H9 (cell line): ENCODE results near the gene FMNL1. TPM values are rescaled to one million over a fixed set of nuclear protein-coding genes. Genes with fewer than 3 reads are reported as not detected.

Experiments used
- DNase-seq: peaks from one replicate; pipeline ENCODE4 v3.0.0-alpha.2; 2017
- H2AFZ ChIP-seq: one replicate; pipeline ENCODE4 v1.6.1; 2013; ENCODE audit warnings: mild to moderate bottlenecking, low read length, control low read depth, moderate library complexity
- H2AK5ac ChIP-seq: 2 replicates; pipeline ENCODE4 v1.6.1; 2013; ENCODE audit warnings: low read length, control low read depth, mixed read lengths; ENCODE audit not compliant: insufficient read length
- H2BK120ac ChIP-seq: one replicate; pipeline ENCODE4 v1.6.1; 2013; ENCODE audit warnings: low read depth, mild to moderate bottlenecking, low read length, control low read depth, inconsistent platforms; ENCODE audit not compliant: poor library complexity, severe bottlenecking
- H2BK12ac ChIP-seq: 2 replicates; pipeline ENCODE4 v1.6.1; 2013; ENCODE audit warnings: low read length, control low read depth, mixed read lengths, low read depth; ENCODE audit not compliant: insufficient read length
- H2BK15ac ChIP-seq: 2 replicates; pipeline ENCODE4 v1.6.1; 2013; ENCODE audit warnings: low read depth, low read length, control low read depth
- H2BK20ac ChIP-seq: one replicate; pipeline ENCODE4 v1.6.1; 2013; ENCODE audit warnings: low read depth, mild to moderate bottlenecking, low read length, control low read depth, inconsistent platforms; ENCODE audit not compliant: poor library complexity, severe bottlenecking
- H2BK5ac ChIP-seq: 2 replicates; pipeline ENCODE4 v1.6.1; 2013; ENCODE audit warnings: low read length, control low read depth, mixed read lengths; ENCODE audit not compliant: insufficient read length
- H3K14ac ChIP-seq: 2 replicates; pipeline ENCODE4 v1.6.1; 2013; ENCODE audit warnings: low read length, control low read depth; ENCODE audit not compliant: insufficient read depth
- H3K18ac ChIP-seq: 2 replicates; pipeline ENCODE4 v1.6.1; 2013; ENCODE audit warnings: low read depth, mild to moderate bottlenecking, mixed read lengths, low read length, control low read depth; ENCODE audit not compliant: insufficient read length
- H3K23ac ChIP-seq: 2 replicates; pipeline ENCODE4 v1.6.1; 2013; ENCODE audit warnings: low read length, control low read depth, mixed read lengths, low read depth; ENCODE audit not compliant: insufficient read length
- H3K23me2 ChIP-seq: 2 replicates; pipeline ENCODE4 v1.6.1; 2013; ENCODE audit warnings: low read depth, mild to moderate bottlenecking, mixed read lengths, low read length, control low read depth; ENCODE audit not compliant: insufficient read length, poor library complexity, severe bottlenecking
- H3K27ac ChIP-seq: 2 replicates; pipeline ENCODE4 v1.5.1; 2013; ENCODE audit warnings: low read length, control low read depth, mixed read lengths, low read depth; ENCODE audit not compliant: insufficient read length
- H3K27me3 ChIP-seq: 2 replicates; pipeline ENCODE4 v1.6.1; 2013; ENCODE audit warnings: low read length, control low read depth, inconsistent platforms; ENCODE audit not compliant: insufficient read depth
- H3K4ac ChIP-seq: 2 replicates; pipeline ENCODE4 v1.6.1; 2013; ENCODE audit warnings: low read depth, mild to moderate bottlenecking, control low read depth, inconsistent platforms, low read length, moderate library complexity
- H3K4me1 ChIP-seq: 2 replicates; pipeline ENCODE4 v1.6.1; 2013; ENCODE audit warnings: low read length, control low read depth, inconsistent platforms; ENCODE audit not compliant: insufficient read depth
- H3K4me2 ChIP-seq: 2 replicates; pipeline ENCODE4 v1.6.1; 2013; ENCODE audit warnings: low read length, control low read depth, mixed read lengths; ENCODE audit not compliant: insufficient read length, insufficient read depth
- H3K56ac ChIP-seq: 2 replicates; pipeline ENCODE4 v1.6.1; 2013; ENCODE audit warnings: low read depth, mild to moderate bottlenecking, mixed read lengths, low read length, control low read depth; ENCODE audit not compliant: insufficient read length
- H3K79me1 ChIP-seq: 2 replicates; pipeline ENCODE4 v1.6.1; 2013; ENCODE audit warnings: low read depth, mild to moderate bottlenecking, moderate library complexity, low read length, control low read depth, inconsistent platforms; ENCODE audit not compliant: insufficient read depth, poor library complexity, severe bottlenecking
- H3K79me2 ChIP-seq: 2 replicates; pipeline ENCODE4 v1.6.1; 2013; ENCODE audit warnings: low read length, control low read depth, inconsistent platforms; ENCODE audit not compliant: insufficient read depth
- H3K9ac ChIP-seq: 2 replicates; pipeline ENCODE4 v1.6.1; 2013; ENCODE audit warnings: low read length, control low read depth, mixed read lengths; ENCODE audit not compliant: insufficient read length; ENCODE audit errors: extremely low read depth
- H3K9me3 ChIP-seq: one replicate; pipeline ENCODE4 v1.6.1; 2013; ENCODE audit warnings: low read depth, low read length, inconsistent platforms; ENCODE audit not compliant: control insufficient read depth
- H3T11ph ChIP-seq: one replicate; pipeline ENCODE4 v1.6.1; 2013; ENCODE audit warnings: mild to moderate bottlenecking, low read length, control low read depth, inconsistent platforms
- H4K20me1 ChIP-seq: one replicate; pipeline ENCODE4 v1.6.1; 2013; ENCODE audit not compliant: control insufficient read depth, insufficient read length, insufficient read depth
- H4K5ac ChIP-seq: 2 replicates; pipeline ENCODE4 v1.6.1; 2013; ENCODE audit warnings: low read depth, mild to moderate bottlenecking, mixed read lengths, low read length, control low read depth; ENCODE audit not compliant: insufficient read length
- H4K8ac ChIP-seq: replicated peaks from 2 replicates; pipeline ENCODE4 v1.6.1; 2013; ENCODE audit warnings: low read length, control low read depth, mixed read lengths, low read depth; ENCODE audit not compliant: insufficient read length
- H4K91ac ChIP-seq: 2 replicates; pipeline ENCODE4 v1.6.1; 2013; ENCODE audit warnings: low read depth, mild to moderate bottlenecking, moderate library complexity, mixed read lengths, low read length, control low read depth; ENCODE audit not compliant: insufficient read length
- H3K27ac Mint-ChIP-seq, 3 experiments: 2 replicates in 2 of 3; 3 replicates in 1 of 3; pipeline ENCODE4 v1.8.0; 2020 to 2021; ENCODE audit warnings: mixed read lengths in 3 of 3, mild to moderate bottlenecking in 1 of 3, moderate library complexity in 1 of 3
- H3K27me3 Mint-ChIP-seq: 2 replicates; pipeline ENCODE4 v1.8.0; 2021; ENCODE audit warnings: low read depth, mild to moderate bottlenecking, moderate library complexity, mixed read lengths
- H3K36me3 Mint-ChIP-seq, 3 experiments: 2 replicates in 2 of 3; 3 replicates in 1 of 3; pipeline ENCODE4 v1.8.0; 2020 to 2021; ENCODE audit warnings: low read depth in 3 of 3, mixed read lengths in 3 of 3; ENCODE audit not compliant: insufficient read depth in 1 of 3
- H3K4me1 Mint-ChIP-seq, 2 experiments: 2 replicates each; pipeline ENCODE4 v1.8.0; 2020; ENCODE audit warnings: mixed read lengths in 2 of 2
- H3K4me3 Mint-ChIP-seq, 2 experiments: 2 replicates in 1 of 2; 3 replicates in 1 of 2; pipeline ENCODE4 v1.8.0; 2020 to 2021; ENCODE audit warnings: mild to moderate bottlenecking in 2 of 2, mixed read lengths in 2 of 2, moderate library complexity in 1 of 2
- H3K9me3 Mint-ChIP-seq, 2 experiments: 2 replicates in 1 of 2; 3 replicates in 1 of 2; pipeline ENCODE4 v1.8.0; 2020; ENCODE audit warnings: mild to moderate bottlenecking in 2 of 2, mixed read lengths in 2 of 2, moderate library complexity in 1 of 2
- CTCF ChIP-seq: fragments of 200-600 bp; sonication (generic); conservative IDR thresholded peaks from 3 replicates; pipeline ENCODE4 v1.8.0; 2021; ENCODE audit warnings: antibody characterized with exemption, mild to moderate bottlenecking
- WGBS: extraction: QIAGEN DNeasy Blood & Tissue Kit; methylation state at CpG from one replicate; pipeline ENCODE4 v1.1.7; 2013; ENCODE audit warnings: missing lambda C conversion rate, low lambda C conversion rate, mixed read lengths; ENCODE audit not compliant: insufficient read length; ENCODE audit errors: extremely low coverage; 5-methylcytosine and 5-hydroxymethylcytosine counted together
- total RNA-seq: library from RNA; stranded (reverse); gene quantifications from 2 replicates; pipeline ENCODE4 v1.2.1, GENCODE V29; 2021

FMNL1 gene
- total RNA-seq, 1 experiment from 2014 or later: 6.9 TPM

GRCh38 chr17:45253879-45254278, 32.2 kb downstream of the FMNL1 start:
- Histone ChIP-seq H3K79me2 (no peaks in the 10 kb centered on the region), H4K5ac (no peak overlapping the region), H3K79me1 (no peaks in the 10 kb centered on the region), H2AFZ (no peak overlapping the region), H3K18ac (no peak overlapping the region), H2BK15ac (no peak overlapping the region), H2AK5ac (no peak overlapping the region), H3K9me3 (no peaks in the 10 kb centered on the region), H3K4ac (no peak overlapping the region), H3K9ac (no peak overlapping the region), H3K27ac (no peak overlapping the region), H3K23ac (no peak overlapping the region), H3K23me2 (no peaks in the 10 kb centered on the region), H4K8ac (no peak overlapping the region), H4K20me1 (no peaks in the 10 kb centered on the region), H3K4me1 (peaks cover 4% of the 10 kb centered on the region; the same call in 1 of the 2 replicates), H2BK120ac (no peak overlapping the region), H3K27me3 (no peaks in the 10 kb centered on the region), H3K14ac (no peak overlapping the region), H2BK5ac (no peak overlapping the region), H3K56ac (no peak overlapping the region), H3T11ph (no peak overlapping the region), H2BK12ac (no peak overlapping the region), H4K91ac (no peak overlapping the region), H2BK20ac (no peak overlapping the region), H3K4me2 (no peak overlapping the region)
- WGBS: no CpG with 5 or more reads among the region's 4 CpGs
- H3K4me3 Mint-ChIP-seq: no peak overlapping the region
- no peak for TF ChIP-seq CTCF
- peaks cover 32 to 38% of the 10 kb centered on the region in 2 experiments for H3K4me1 Mint-ChIP-seq
- peaks cover 8 to 15% (median 15%) of the 10 kb centered on the region in 3 experiments; a peak in 6 of 7 replicates for H3K36me3 Mint-ChIP-seq
- H3K9me3 Mint-ChIP-seq: no peaks in the 10 kb centered on the region
- H3K27ac Mint-ChIP-seq: no peak overlapping the region
- peaks cover 13% of the 10 kb centered on the region for H3K27me3 Mint-ChIP-seq
- no peak for DNase-seq
